Urinary bladder (tissue), 4 donors: ENCODE measurements around the gene NEGR1. TPM values are rescaled to one million over a fixed set of nuclear protein-coding genes. Genes with fewer than 3 reads are reported as not detected.

ENCODE experiments used
- DNase-seq: peaks from one replicate; pipeline ENCODE4 v3.0.0-alpha.2; 2015; ENCODE audit errors: extremely low spot score
- H3K27ac ChIP-seq: one replicate; pipeline ENCODE4 v1.5.1; 2013; ENCODE audit warnings: low read depth, mild to moderate bottlenecking, moderate library complexity
- H3K36me3 ChIP-seq: one replicate; pipeline ENCODE4 v1.6.1; 2013; ENCODE audit warnings: mild to moderate bottlenecking, moderate library complexity; ENCODE audit not compliant: insufficient read depth
- H3K4me1 ChIP-seq: one replicate; pipeline ENCODE4 v1.6.1; 2013; ENCODE audit warnings: mild to moderate bottlenecking, moderate library complexity; ENCODE audit not compliant: insufficient read depth
- H3K4me3 ChIP-seq: one replicate; pipeline ENCODE4 v1.5.1; 2013; ENCODE audit warnings: low read depth, low read length
- WGBS: extraction: QIAGEN DNeasy Blood & Tissue Kit; methylation state at CpG from one replicate; pipeline ENCODE4 v1.1.7; 2013; 5-methylcytosine and 5-hydroxymethylcytosine counted together
- polyA plus RNA-seq: library from polyadenylated mRNA; stranded (reverse); fragments of 200-250 nt; gene quantifications from one replicate; pipeline ENCODE4 v1.2.3, GENCODE V29; 2013
- total RNA-seq: library from RNA; depleted of rRNA; stranded (reverse); fragments of >200 nt; gene quantifications from one replicate; pipeline ENCODE4 v1.2.3, GENCODE V29; 2014
- donor health status: healthy with polysubstance abuse.
- donor health status: healthy.

Gene NEGR1
- total and polyA plus RNA-seq, 2 donors = 38.2 to 92.3 TPM

- WGBS = 70% methylated on average over 1 of the region's 1 CpG
- Histone ChIP-seq H3K36me3 (no peaks in the 10 kb centered on the region), H3K4me3 (no peak overlapping the region), H3K27ac (no peak overlapping the region), H3K4me1 (no peaks in the 10 kb centered on the region)
- no peak for DNase-seq
These were observed 75.3 kb downstream of the NEGR1 start for GRCh38 chr1:72207059-72207458.

GRCh38 chr1:72202761-72203160 lies 79.6 kb downstream of the NEGR1 start:
- WGBS = 48% methylated on average over 2 of the region's 2 CpGs
- no peaks in the 10 kb centered on the region for H3K36me3 ChIP-seq
- DNase-seq = no peak
- no peaks in the 10 kb centered on the region for H3K4me1 ChIP-seq
- no peak overlapping the region for H3K27ac ChIP-seq
- H3K4me3 ChIP-seq = no peak overlapping the region

- H3K4me3 ChIP-seq = no peak overlapping the region
- no peak overlapping the region for H3K27ac ChIP-seq
- WGBS = 90% methylated on average over 3 of the region's 3 CpGs
- no peaks in the 10 kb centered on the region for H3K36me3 ChIP-seq
- DNase-seq = no peak
- H3K4me1 ChIP-seq = no peaks in the 10 kb centered on the region
These were observed 84.6 kb downstream of the NEGR1 start for GRCh38 chr1:72197786-72198185.

GRCh38 chr1:72186733-72187307 lies 95.5 kb downstream of the NEGR1 start:
- Histone ChIP-seq H3K4me3 (no peak overlapping the region), H3K4me1 (no peaks in the 10 kb centered on the region), H3K36me3 (no peaks in the 10 kb centered on the region), H3K27ac (no peak overlapping the region)
- 92% methylated on average over 1 of the region's 1 CpG for WGBS
- DNase-seq = no peak

GRCh38 chr1:72184099-72184701 lies 98.1 kb downstream of the NEGR1 start:
- Histone ChIP-seq H3K36me3 (no peaks in the 10 kb centered on the region), H3K4me3 (no peak overlapping the region), H3K27ac (no peak overlapping the region), H3K4me1 (no peaks in the 10 kb centered on the region)
- no peak for DNase-seq
- 44% methylated on average over 3 of the region's 3 CpGs for WGBS

- Histone ChIP-seq H3K4me3 (no peak overlapping the region), H3K36me3 (no peaks in the 10 kb centered on the region), H3K4me1 (no peaks in the 10 kb centered on the region), H3K27ac (no peak overlapping the region)
- no peak for DNase-seq
These were observed 99.5 kb downstream of the NEGR1 start for GRCh38 chr1:72182859-72183258.

- DNase-seq = no peak
- Histone ChIP-seq H3K36me3 (no peaks in the 10 kb centered on the region), H3K27ac (no peak overlapping the region), H3K4me1 (no peaks in the 10 kb centered on the region), H3K4me3 (no peak overlapping the region)
- 87% methylated on average over 2 of the region's 2 CpGs for WGBS
These were observed 104.1 kb downstream of the NEGR1 start for GRCh38 chr1:72178266-72178665.

- Histone ChIP-seq H3K4me3 (no peak overlapping the region), H3K27ac (no peak overlapping the region), H3K4me1 (no peaks in the 10 kb centered on the region), H3K36me3 (no peaks in the 10 kb centered on the region)
- DNase-seq = no peak
- WGBS = 86% methylated on average over 1 of the region's 1 CpG
These were observed 104.6 kb downstream of the NEGR1 start for GRCh38 chr1:72177711-72178110.

GRCh38 chr1:72170246-72170645 lies 112.1 kb downstream of the NEGR1 start:
- Histone ChIP-seq H3K36me3 (no peaks in the 10 kb centered on the region), H3K4me1 (no peaks in the 10 kb centered on the region), H3K4me3 (no peak overlapping the region), H3K27ac (no peak overlapping the region)
- DNase-seq = no peak

GRCh38 chr1:72166426-72166825 lies 115.9 kb downstream of the NEGR1 start:
- DNase-seq = no peak
- Histone ChIP-seq H3K27ac (no peak overlapping the region), H3K4me3 (no peak overlapping the region), H3K36me3 (no peaks in the 10 kb centered on the region), H3K4me1 (no peaks in the 10 kb centered on the region)
- 95% methylated on average over 2 of the region's 2 CpGs for WGBS

GRCh38 chr1:72150508-72150907 lies 131.8 kb downstream of the NEGR1 start:
- no peak overlapping the region for H3K27ac ChIP-seq
- DNase-seq = no peak

GRCh38 chr1:72141875-72142274 lies 140.5 kb downstream of the NEGR1 start:
- no peak for DNase-seq
- Histone ChIP-seq H3K36me3 (no peaks in the 10 kb centered on the region), H3K4me3 (no peak overlapping the region), H3K27ac (no peak overlapping the region), H3K4me1 (no peaks in the 10 kb centered on the region)
- WGBS = 92% methylated on average over 4 of the region's 4 CpGs

More at GRCh38 chr1:72150508-72150907, 131.8 kb downstream of the NEGR1 start:
- Histone ChIP-seq H3K4me1 (no peaks in the 10 kb centered on the region), H3K36me3 (no peaks in the 10 kb centered on the region), H3K4me3 (no peak overlapping the region)

- 77% methylated on average over 2 of the region's 2 CpGs for WGBS
- Histone ChIP-seq H3K4me3 (no peak overlapping the region), H3K4me1 (no peaks in the 10 kb centered on the region), H3K36me3 (no peaks in the 10 kb centered on the region), H3K27ac (no peak overlapping the region)
- DNase-seq = no peak
These were observed 142.1 kb downstream of the NEGR1 start for GRCh38 chr1:72140222-72140621.

- Histone ChIP-seq H3K4me3 (no peak overlapping the region), H3K36me3 (no peaks in the 10 kb centered on the region), H3K4me1 (no peaks in the 10 kb centered on the region), H3K27ac (no peak overlapping the region)
- DNase-seq = no peak
- WGBS = 88% methylated on average over 1 of the region's 1 CpG
These were observed 144.7 kb downstream of the NEGR1 start for GRCh38 chr1:72137656-72138055.

- WGBS = 94% methylated on average over 2 of the region's 2 CpGs
These were observed 152.5 kb downstream of the NEGR1 start for GRCh38 chr1:72129869-72130268.

More at GRCh38 chr1:72129869-72130268, 152.5 kb downstream of the NEGR1 start:
- Histone ChIP-seq H3K4me3 (no peak overlapping the region), H3K4me1 (no peaks in the 10 kb centered on the region), H3K27ac (no peak overlapping the region), H3K36me3 (no peaks in the 10 kb centered on the region)
- DNase-seq = no peak
